Rectal smooth muscle tissue (tissue), 1 donor: ENCODE results near the gene NEDD4L.
A peak's percentile ranks its signal among the peaks of the same experiment; 100 is the strongest.

Source experiments
- H3K27ac ChIP-seq: one replicate; pipeline ENCODE4 v1.7.0; 2013; ENCODE audit warnings: low read depth, low read length, inconsistent platforms
- H3K27me3 ChIP-seq: one replicate; pipeline ENCODE4 v1.7.0; 2013; ENCODE audit warnings: low read length; ENCODE audit not compliant: control insufficient read depth, insufficient read depth
- H3K36me3 ChIP-seq: one replicate; pipeline ENCODE4 v1.7.0; 2013; ENCODE audit warnings: low read length; ENCODE audit not compliant: control insufficient read depth, insufficient read depth
- H3K4me1 ChIP-seq: one replicate; pipeline ENCODE4 v1.7.0; 2013; ENCODE audit warnings: low read length; ENCODE audit not compliant: control insufficient read depth, insufficient read depth
- H3K4me3 ChIP-seq: one replicate; pipeline ENCODE4 v1.7.0; 2013; ENCODE audit warnings: low read length
- H3K9ac ChIP-seq: one replicate; pipeline ENCODE4 v1.7.0; 2013; ENCODE audit warnings: low read length

The NEDD4L gene

GRCh38 chr18:58337686-58338085, 293.7 kb downstream of the NEDD4L start:
- no peaks in the 10 kb centered on the region for H3K36me3 ChIP-seq
- no peaks in the 10 kb centered on the region for H3K27me3 ChIP-seq
- peak overlapping the region; percentile 69 for H3K27ac ChIP-seq
- no peak overlapping the region for H3K9ac ChIP-seq
- H3K4me3 ChIP-seq, result no peak overlapping the region
- H3K4me1 ChIP-seq, result peaks cover 10% of the 10 kb centered on the region

GRCh38 chr18:58338141-58338540, 294.1 kb downstream of the NEDD4L start:
- Histone ChIP-seq H3K27me3 (no peaks in the 10 kb centered on the region), H3K4me3 (no peak overlapping the region), H3K27ac (peak overlapping the region; percentile 69), H3K9ac (no peak overlapping the region), H3K36me3 (no peaks in the 10 kb centered on the region), H3K4me1 (peaks cover 10% of the 10 kb centered on the region)

- H3K36me3 ChIP-seq, result no peaks in the 10 kb centered on the region
- no peak overlapping the region for H3K27ac ChIP-seq
- no peak overlapping the region for H3K9ac ChIP-seq
- H3K4me1 ChIP-seq, result peaks cover 10% of the 10 kb centered on the region
- no peaks in the 10 kb centered on the region for H3K27me3 ChIP-seq
- no peak overlapping the region for H3K4me3 ChIP-seq
These were observed 295.1 kb downstream of the NEDD4L start for GRCh38 chr18:58338961-58339592.

GRCh38 chr18:58339890-58340289, 295.9 kb downstream of the NEDD4L start:
- H3K27me3 ChIP-seq, result no peaks in the 10 kb centered on the region
- H3K36me3 ChIP-seq, result no peaks in the 10 kb centered on the region
- peaks cover 10% of the 10 kb centered on the region for H3K4me1 ChIP-seq
- H3K4me3 ChIP-seq, result no peak overlapping the region
- H3K27ac ChIP-seq, result no peak overlapping the region
- no peak overlapping the region for H3K9ac ChIP-seq

GRCh38 chr18:58341916-58342315, 297.9 kb downstream of the NEDD4L start:
- H3K27me3 ChIP-seq, result no peaks in the 10 kb centered on the region
- H3K27ac ChIP-seq, result no peak overlapping the region
- H3K4me1 ChIP-seq, result peaks cover 10% of the 10 kb centered on the region

GRCh38 chr18:58344080-58344670, 300.1 kb downstream of the NEDD4L start:
- Histone ChIP-seq H3K36me3 (peaks cover 5% of the 10 kb centered on the region), H3K4me3 (no peak overlapping the region), H3K9ac (no peak overlapping the region), H3K27me3 (no peaks in the 10 kb centered on the region), H3K4me1 (no peaks in the 10 kb centered on the region), H3K27ac (no peak overlapping the region)

More at GRCh38 chr18:58341916-58342315, 297.9 kb downstream of the NEDD4L start:
- Histone ChIP-seq H3K4me3 (no peak overlapping the region), H3K36me3 (peaks cover 2% of the 10 kb centered on the region), H3K9ac (no peak overlapping the region)

GRCh38 chr18:58344861-58345463, 300.9 kb downstream of the NEDD4L start:
- Histone ChIP-seq H3K9ac (no peak overlapping the region), H3K27me3 (no peaks in the 10 kb centered on the region), H3K4me1 (no peaks in the 10 kb centered on the region), H3K36me3 (peaks cover 5% of the 10 kb centered on the region), H3K4me3 (no peak overlapping the region), H3K27ac (no peak overlapping the region)

GRCh38 chr18:58345875-58346274, 301.8 kb downstream of the NEDD4L start:
- H3K4me1 ChIP-seq, result no peaks in the 10 kb centered on the region
- H3K36me3 ChIP-seq, result peaks cover 5% of the 10 kb centered on the region
- no peak overlapping the region for H3K4me3 ChIP-seq
- no peak overlapping the region for H3K9ac ChIP-seq
- H3K27me3 ChIP-seq, result no peaks in the 10 kb centered on the region
- H3K27ac ChIP-seq, result no peak overlapping the region

GRCh38 chr18:58347135-58347534, 303.1 kb downstream of the NEDD4L start:
- Histone ChIP-seq H3K36me3 (peaks cover 10% of the 10 kb centered on the region), H3K4me3 (no peak overlapping the region), H3K9ac (no peak overlapping the region), H3K27ac (no peak overlapping the region), H3K4me1 (no peaks in the 10 kb centered on the region), H3K27me3 (no peaks in the 10 kb centered on the region)

- Histone ChIP-seq H3K4me1 (no peaks in the 10 kb centered on the region), H3K36me3 (peaks cover 10% of the 10 kb centered on the region), H3K9ac (no peak overlapping the region), H3K4me3 (no peak overlapping the region), H3K27me3 (no peaks in the 10 kb centered on the region), H3K27ac (no peak overlapping the region)
These were observed 304.5 kb downstream of the NEDD4L start for GRCh38 chr18:58348517-58348916.

- Histone ChIP-seq H3K4me1 (no peaks in the 10 kb centered on the region), H3K27me3 (no peaks in the 10 kb centered on the region), H3K27ac (no peak overlapping the region), H3K36me3 (peaks cover 12% of the 10 kb centered on the region), H3K4me3 (no peak overlapping the region), H3K9ac (no peak overlapping the region)
These were observed 304.9 kb downstream of the NEDD4L start for GRCh38 chr18:58348951-58349350.

- H3K9ac ChIP-seq, result no peak overlapping the region
- no peaks in the 10 kb centered on the region for H3K27me3 ChIP-seq
- H3K4me1 ChIP-seq, result no peaks in the 10 kb centered on the region
- peaks cover 14% of the 10 kb centered on the region for H3K36me3 ChIP-seq
- no peak overlapping the region for H3K4me3 ChIP-seq
- no peak overlapping the region for H3K27ac ChIP-seq
These were observed 305.6 kb downstream of the NEDD4L start for GRCh38 chr18:58349650-58350049.

- Histone ChIP-seq H3K36me3 (peaks cover 15% of the 10 kb centered on the region), H3K27me3 (no peaks in the 10 kb centered on the region), H3K4me1 (no peaks in the 10 kb centered on the region), H3K9ac (no peak overlapping the region), H3K27ac (no peak overlapping the region), H3K4me3 (no peak overlapping the region)
These were observed 306.5 kb downstream of the NEDD4L start for GRCh38 chr18:58350526-58350925.
